H1 (cell line): Measurements from ENCODE around the gene MRPL55. TPM values are rescaled to one million over a fixed set of nuclear protein-coding genes. Genes with fewer than 3 reads are reported as not detected.

Experiments used
- ASH2L ChIP-seq: fragments of 200-600, 300-600 bp; sonication (generic); IDR thresholded peaks from one replicate; pipeline ENCODE4 v1.7.1; 2017; ENCODE audit warnings: low read length
- ATF2 ChIP-seq: IDR thresholded peaks from 2 replicates; pipeline ENCODE4 v1.6.1; 2012; ENCODE audit warnings: low read length, inconsistent platforms
- BACH1 ChIP-seq: IDR thresholded peaks from 2 replicates; pipeline ENCODE4 v1.6.1; 2012; ENCODE audit warnings: low read length, improper control_type of control experiment
- BRCA1 ChIP-seq: IDR thresholded peaks from 2 replicates; pipeline ENCODE4 v1.6.1; 2012; ENCODE audit warnings: low read depth, low read length, improper control_type of control experiment
- CHD2 ChIP-seq: IDR thresholded peaks from 2 replicates; pipeline ENCODE4 v1.6.1; 2012; ENCODE audit warnings: low read length, improper control_type of control experiment
- E2F6 ChIP-seq: IDR thresholded peaks from 2 replicates; pipeline ENCODE4 v1.6.1; 2012; ENCODE audit warnings: inconsistent platforms
- GABPA ChIP-seq: IDR thresholded peaks from 2 replicates; pipeline ENCODE4 v1.6.1; 2011; ENCODE audit warnings: mild to moderate bottlenecking, low read length, moderate library complexity, borderline replicate concordance; ENCODE audit not compliant: insufficient read depth
- GTF2F1 ChIP-seq: IDR thresholded peaks from 2 replicates; pipeline ENCODE4 v1.6.1; 2012; ENCODE audit warnings: low read depth, low read length, improper control_type of control experiment, borderline replicate concordance
- HDAC2 ChIP-seq, 2 experiments: fragments of 300-600 bp in 1 of 2; sonication (generic) in 1 of 2; IDR thresholded peaks; 2 replicates each; pipeline ENCODE4 v1.6.1; 2011 to 2012; ENCODE audit warnings: low read depth in 2 of 2, low read length in 2 of 2, mild to moderate bottlenecking in 2 of 2, moderate library complexity in 2 of 2, borderline replicate concordance in 1 of 2, inconsistent platforms in 1 of 2
- JUN ChIP-seq: IDR thresholded peaks from 2 replicates; pipeline ENCODE4 v1.6.1; 2011; ENCODE audit warnings: low read depth, mild to moderate bottlenecking, improper control_type of control experiment, low read length
- KDM5A ChIP-seq: fragments of 200-600 bp; IDR thresholded peaks from 2 replicates; pipeline ENCODE4 v1.7.1; 2012; ENCODE audit warnings: mild to moderate bottlenecking, low read length, inconsistent platforms, mixed read lengths
- MAFK ChIP-seq: IDR thresholded peaks from 2 replicates; pipeline ENCODE4 v1.6.1; 2012; ENCODE audit warnings: low read depth, mild to moderate bottlenecking, improper control_type of control experiment, low read length
- PHF8 ChIP-seq: fragments of 200-600 bp; sonication (generic); conservative IDR thresholded peaks from 2 replicates; pipeline ENCODE4 v1.7.1; 2012; ENCODE audit warnings: low read depth, mild to moderate bottlenecking, inconsistent platforms, low read length, moderate library complexity
- POU5F1 ChIP-seq: IDR thresholded peaks from 2 replicates; pipeline ENCODE4 v1.6.1; 2011; ENCODE audit warnings: low read depth, mild to moderate bottlenecking, low read length, moderate library complexity
- SIRT6 ChIP-seq: IDR thresholded peaks from one replicate; pipeline ENCODE4 v1.7.1; 2012; ENCODE audit warnings: low read length, inconsistent platforms
- SP1 ChIP-seq: IDR thresholded peaks from 2 replicates; pipeline ENCODE4 v1.6.1; 2011; ENCODE audit warnings: low read depth, low read length
- SP4 ChIP-seq: IDR thresholded peaks from 2 replicates; pipeline ENCODE4 v1.6.1; 2012; ENCODE audit warnings: low read length, inconsistent platforms
- TAF7 ChIP-seq: optimal IDR thresholded peaks from 2 replicates; pipeline ENCODE3; 2011; ENCODE audit warnings: low read depth, mild to moderate bottlenecking, inconsistent platforms, low read length, moderate library complexity, borderline replicate concordance
- polyA plus RNA-seq, 7 experiments: library from polyadenylated mRNA; depleted of rRNA in 3 of 7; stranded (reverse) in 5 of 7; unstranded in 2 of 7; fragments of >200 nt in 5 of 7; fragments of 200-250 nt in 2 of 7; gene quantifications; 1 replicate in 5 of 7; 2 replicates in 1 of 7; 4 replicates in 1 of 7; pipeline versions ENCODE4 v1.2.1 to v1.2.3, GENCODE V29; 2011 to 2013; ENCODE audit warnings: missing spikeins in 2 of 7, mixed read lengths in 2 of 7
- total RNA-seq: library from RNA; stranded (reverse); fragmentation: NEBNext Ultra II Directional; extraction: Animal tissue kit (Norgen Biotek cat#: 25700); gene quantifications from 2 replicates; pipeline ENCODE4 v1.2.1, GENCODE V29; 2021

MRPL55 gene
- total and polyA plus RNA-seq, 2 of the 8 experiments (the other 6 are each of a cell fraction or from before 2014, with no cell fraction given), result 59.0 to 244 TPM

GRCh38 chr1:228158151-228159007, 49.3 kb upstream of the MRPL55 start (continued):
- TF ChIP-seq SP1 (no peak), TAF7 (no peak), E2F6 (peak; percentile 33; the same call in 1 of the 2 replicates), BACH1 (no peak), ASH2L (no peak), GABPA (0 out of 2 replicates have a peak, but pooled peaks have one; percentile 21), PHF8 (no peak), HDAC2 (IDR thresholded peaks at IDR 0.05; ENCODE audit: borderline replicate concordance in 1 of 2, low read depth in 2 of 2, low read length in 2 of 2) (no peak), MAFK (no peak), SIRT6 (no peak), ATF2 (no peak), BRCA1 (no peak), CHD2 (no peak), SP4 (no peak), POU5F1 (no peak), KDM5A (no peak), GTF2F1 (no peak), JUN (no peak)
- TF ChIP-seq, all 59 proteins: peak for 3
